Superior temporal gyrus (tissue), 1 donor: ENCODE results near the gene TSPAN16.

Experiments
- DNase-seq: peaks from one replicate; pipeline ENCODE4 v3.0.0-alpha.2; 2016; ENCODE audit errors: extremely low spot score

The TSPAN16 gene

DNA sequence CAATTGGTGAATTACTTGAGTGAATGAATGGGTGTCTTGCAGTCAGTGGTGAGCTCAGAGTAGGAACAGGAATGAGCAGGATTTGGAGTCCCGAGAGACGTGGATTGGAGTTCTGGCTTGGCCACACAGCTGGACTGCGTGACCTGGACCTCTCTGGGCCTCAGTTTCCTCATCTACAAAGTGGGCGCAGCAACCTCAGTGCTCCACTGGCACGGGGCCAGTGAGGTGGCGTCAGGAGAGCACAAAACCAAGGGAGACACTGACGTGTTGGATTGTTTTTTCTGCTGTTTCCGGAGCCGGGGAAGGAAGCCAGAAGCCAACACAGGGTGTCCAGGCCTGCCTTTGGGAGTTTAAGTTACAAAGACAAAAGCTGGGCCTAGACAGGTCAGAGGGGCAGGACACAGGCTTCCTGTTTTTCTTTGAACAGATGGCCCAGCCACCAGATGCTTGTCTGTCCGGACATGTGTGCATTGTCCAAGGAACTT, 27.1 kb upstream of the TSPAN16 start:
- DNase-seq = no peak

DNA sequence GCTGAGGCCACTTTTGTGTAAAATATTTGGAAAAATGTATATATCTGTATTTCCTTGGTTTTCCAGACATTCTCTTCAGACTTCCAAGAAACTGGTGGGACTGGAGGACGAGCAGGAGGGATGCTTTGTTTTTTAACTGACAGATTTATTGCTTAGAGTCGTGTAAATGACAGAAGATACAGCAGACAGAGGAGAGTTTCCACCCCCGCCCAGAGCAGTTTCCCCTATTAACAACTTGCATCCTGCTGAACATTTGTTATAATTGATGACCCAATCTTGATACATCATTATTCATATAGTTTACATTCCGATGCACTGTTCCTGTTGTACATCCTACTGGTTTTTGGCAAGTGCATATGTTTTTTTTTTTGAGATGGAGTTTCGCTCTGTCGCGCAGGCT, 26.6 kb upstream of the TSPAN16 start:
- no peak for DNase-seq

DNA sequence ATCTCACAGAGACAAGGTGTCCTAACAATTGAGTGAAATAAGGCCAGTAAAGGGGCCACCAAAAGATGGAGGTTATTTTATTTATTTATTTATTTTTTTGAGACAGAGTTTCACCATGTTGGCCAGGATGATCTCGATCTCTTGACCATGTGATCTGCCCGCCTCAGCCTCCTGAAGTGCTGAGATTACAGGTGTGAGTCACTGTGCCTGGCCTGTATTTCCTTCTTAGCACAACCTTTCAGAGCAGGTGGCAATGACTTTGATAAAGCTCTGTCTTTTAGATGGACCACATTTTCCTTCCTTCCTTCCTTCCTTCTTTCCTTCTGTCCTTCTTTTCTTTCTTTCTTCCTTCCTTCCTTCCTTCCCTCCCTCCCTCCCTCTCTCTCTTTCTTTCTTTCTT, 22.7 kb upstream of the TSPAN16 start:
- no peak for DNase-seq

DNA sequence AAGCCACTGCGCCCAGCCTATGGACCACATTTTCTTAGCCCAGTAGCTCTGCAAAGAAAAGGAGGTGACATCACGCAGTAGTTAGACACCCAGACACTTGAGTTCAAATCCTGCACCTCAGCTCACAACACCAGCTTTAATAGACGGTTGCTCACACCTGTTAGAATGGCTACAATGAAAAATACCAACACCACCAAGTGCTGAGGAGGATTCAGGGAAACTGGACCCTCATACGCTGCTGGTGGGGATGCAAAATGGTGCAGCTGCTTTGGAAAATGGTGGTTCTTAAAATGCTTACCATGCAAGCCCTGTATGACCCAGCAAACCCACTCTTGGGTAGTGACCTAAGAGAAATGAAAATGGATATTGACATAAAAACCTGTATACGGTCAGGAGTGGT, 22.0 kb upstream of the TSPAN16 start:
- DNase-seq = no peak

DNA sequence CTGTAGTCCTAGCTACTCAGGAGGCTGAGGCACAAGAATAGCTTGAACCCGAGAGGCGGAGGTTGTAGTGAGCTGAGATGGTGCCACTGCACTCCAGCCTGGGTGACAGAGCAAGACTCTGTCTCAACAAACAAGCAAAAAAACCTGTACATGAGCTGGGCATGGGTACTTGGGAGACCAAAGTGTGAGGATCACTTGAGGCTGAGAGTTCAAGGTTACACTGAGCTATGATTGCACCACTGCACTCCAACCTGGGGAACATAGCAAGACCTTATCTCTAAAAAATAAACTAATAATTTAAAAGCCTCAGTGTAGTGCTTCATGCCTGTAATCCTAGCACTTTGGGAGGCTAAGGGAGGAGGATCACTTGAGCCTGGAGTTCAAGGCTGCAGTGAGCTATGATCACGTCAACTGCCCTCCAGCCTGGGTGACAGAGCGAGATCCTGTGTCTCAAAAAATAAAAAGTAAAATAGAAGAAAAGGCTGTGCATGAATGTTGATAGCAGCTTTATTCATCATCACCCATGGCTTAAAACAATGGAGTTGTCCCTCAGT, 21.4 kb upstream of the TSPAN16 start:
- no peak for DNase-seq

DNA sequence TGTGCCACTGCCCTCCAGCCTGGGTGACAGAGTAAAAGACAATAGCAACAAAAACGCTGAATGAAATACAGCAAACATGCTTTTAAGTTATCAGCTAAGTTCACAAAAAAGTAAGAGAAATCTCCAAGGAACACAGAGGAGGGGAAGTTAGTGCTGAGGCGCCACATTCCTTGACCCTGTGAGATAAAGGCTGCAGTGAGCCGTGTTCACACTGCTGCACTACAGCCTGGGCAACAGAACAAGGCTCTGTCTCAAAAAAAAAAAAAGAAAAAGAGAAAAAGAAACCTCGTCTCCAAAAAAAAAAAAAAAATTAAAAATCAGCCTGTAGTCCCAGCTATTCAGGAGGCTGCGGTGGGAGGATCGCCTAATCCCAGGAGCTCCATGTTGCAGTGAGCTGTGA, 17.3 kb upstream of the TSPAN16 start:
- no peak for DNase-seq

DNA sequence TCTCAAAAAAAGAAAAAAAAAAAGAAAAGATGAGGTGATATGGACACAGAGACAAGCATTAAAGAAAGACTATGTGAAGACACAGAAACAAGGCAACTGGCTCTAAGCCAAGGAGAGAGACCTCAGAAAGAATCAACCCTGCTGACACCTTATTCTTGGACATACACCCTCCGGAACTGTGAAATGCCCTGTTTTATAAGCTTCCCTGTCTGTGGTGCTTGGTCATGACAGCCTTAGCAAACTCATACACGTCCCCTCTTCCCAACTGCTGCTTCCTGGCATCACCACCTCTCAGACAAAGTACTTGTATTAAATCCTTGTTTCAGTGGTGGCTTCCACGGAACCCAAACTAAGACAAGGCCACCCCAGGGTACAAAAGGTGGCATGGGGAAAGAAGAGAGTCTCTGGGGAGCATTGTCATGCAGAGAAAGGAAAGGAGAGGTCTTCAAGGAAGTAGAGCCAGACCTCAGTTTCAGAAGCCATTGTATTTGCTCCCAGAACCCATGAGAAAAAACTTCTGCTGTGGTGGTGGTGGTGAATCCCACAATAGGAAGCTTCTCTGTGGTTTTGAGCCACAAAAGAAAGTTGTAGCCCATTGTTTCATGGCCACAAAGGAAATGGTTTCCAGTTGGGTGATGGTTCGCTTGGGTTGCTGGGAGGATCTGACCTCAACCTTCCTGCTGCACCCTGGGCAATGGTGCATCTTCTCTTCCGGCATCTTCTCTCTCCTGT, 16.3 kb upstream of the TSPAN16 start:
- DNase-seq = no peak

DNA sequence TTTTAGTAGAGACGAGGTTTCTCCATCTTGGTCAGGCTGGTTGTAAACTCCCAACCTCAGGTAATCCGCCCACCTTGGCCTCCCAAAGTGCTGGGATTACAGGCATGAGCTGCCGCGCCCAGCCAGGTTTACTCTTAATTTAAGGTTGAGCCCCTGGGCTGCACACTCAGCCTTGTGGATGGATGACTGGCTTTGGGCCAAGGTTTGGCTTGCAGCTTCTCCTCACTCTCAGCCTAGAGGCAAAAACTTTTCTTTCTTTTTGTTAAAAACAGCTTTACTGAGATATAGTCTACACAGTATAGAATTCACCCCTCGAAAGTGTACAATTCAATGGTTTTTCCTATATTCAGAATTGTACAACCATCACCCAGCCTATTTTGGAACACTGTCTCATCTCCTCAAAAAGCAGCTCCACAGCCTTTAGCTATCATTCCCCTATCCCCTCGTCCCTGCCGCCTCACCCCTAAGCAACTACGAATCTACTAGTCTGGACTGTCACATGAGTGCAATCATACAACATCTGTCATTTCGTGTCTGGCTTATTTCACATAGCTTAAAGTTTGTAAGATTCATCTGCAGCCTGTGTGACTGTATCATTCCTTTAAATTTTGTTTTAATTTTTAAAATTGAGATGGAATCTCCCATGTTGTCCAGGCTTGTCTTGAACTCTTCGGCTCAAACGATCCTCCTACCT, 14.5 kb upstream of the TSPAN16 start:
- no peak for DNase-seq

DNA sequence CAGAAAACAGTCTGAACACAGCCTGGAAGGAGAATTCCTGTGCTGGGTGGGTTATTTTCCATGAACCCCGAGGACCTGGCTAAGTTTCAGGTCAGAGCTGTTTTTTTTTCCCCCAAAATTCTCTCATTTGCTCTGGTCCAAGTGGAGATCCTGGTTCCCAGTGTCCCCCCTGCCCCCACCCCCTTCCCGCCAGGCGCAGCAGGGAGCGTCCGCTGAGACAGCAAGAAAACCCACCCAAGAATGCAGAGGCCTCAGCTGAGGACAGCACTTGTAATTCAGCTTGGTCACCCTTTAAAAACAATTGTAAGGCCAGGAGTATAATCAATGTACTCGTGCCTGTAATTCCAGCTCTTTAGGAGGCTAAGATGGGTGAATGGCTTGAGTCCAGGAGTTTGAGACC, 11.4 kb upstream of the TSPAN16 start:
- DNase-seq = no peak

DNA sequence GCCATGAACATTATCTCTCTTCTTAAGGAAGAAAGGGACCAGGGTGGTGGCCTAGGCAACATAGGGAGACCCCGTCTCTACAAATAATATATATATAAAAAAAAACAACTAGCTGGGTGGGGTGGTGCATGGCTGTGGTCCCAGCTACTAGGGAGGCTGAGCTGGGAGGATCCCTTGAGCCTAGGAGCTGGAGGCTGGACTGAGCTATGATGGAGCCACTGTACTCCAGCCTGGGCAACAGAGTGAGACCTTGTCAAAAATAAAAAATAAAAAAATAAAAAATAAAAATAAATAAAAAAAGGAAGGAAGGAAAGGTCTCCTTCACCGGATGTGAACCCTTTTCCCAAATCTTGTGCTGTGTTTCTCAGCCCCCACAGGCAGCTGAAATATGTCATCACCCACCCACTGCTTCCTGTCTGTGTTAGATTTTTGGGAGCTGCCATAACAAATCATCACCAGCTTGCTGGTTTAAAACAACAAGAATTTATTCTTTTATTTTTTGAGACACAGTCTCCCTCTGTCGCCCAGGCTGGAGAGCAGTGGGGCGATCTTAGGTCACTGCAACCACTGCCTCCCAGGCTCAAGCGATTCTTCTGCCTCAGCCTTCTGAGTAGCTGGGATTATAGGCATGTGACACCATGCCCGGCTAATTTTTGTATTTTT, 9.5 kb upstream of the TSPAN16 start:
- DNase-seq = no peak

DNA sequence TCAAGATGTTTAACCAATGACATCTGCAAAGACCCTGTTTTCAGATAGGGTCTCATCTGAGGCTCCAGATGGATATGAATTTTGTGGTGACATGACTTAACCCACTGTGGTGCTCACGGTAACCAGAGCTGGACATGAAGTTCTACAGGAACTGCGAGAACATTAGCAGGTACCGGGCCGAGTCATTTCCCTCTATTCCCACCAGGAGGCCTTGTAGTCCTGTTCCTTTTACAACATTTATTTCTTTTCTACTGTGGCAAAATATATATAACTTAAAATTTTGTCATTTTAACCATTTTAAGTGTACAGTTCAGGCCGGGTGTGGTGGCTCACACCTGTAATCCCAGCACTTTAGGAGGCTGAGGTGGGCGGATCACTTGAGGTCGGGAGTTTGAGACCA, 7.6 kb upstream of the TSPAN16 start:
- no peak for DNase-seq

DNA sequence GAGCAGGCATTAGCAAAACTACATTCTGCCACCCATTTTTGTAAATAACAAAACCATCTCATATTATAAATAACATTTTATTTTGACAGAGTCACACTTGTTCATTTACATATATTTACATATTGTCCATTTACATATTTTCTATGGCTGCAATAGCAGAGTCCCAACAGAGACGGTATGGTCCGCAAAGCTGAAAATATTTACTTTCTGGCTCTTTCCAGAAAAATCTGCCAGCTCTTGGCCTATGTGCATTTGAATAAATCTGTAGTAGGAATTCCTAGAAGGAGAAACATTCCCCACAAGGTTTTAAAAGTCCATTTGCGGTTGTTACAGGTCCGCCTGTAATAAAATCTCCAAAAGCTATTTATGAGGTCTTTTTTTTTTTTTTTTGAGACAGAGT, 5.7 kb upstream of the TSPAN16 start:
- DNase-seq = no peak

DNA sequence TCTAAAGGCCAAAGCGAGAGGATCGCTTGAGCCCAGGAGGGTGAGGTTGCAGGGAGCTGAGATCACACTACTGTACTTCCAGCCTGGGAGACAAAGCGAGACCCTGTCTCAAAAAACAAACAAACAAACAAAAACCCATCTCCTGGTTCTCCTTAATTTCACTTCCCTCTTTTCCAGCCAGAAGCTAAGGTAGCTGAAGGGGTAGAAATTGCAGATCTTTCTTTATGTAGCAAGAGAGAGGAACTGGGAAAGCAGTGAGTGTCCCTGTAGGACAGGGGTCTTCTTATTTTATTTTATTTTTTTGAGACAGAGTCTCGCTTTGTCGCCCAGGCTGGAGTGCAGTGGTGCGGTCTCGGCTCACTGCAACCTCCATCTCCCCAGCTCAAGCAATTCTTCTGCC, 4.5 kb upstream of the TSPAN16 start:
- DNase-seq = no peak

DNA sequence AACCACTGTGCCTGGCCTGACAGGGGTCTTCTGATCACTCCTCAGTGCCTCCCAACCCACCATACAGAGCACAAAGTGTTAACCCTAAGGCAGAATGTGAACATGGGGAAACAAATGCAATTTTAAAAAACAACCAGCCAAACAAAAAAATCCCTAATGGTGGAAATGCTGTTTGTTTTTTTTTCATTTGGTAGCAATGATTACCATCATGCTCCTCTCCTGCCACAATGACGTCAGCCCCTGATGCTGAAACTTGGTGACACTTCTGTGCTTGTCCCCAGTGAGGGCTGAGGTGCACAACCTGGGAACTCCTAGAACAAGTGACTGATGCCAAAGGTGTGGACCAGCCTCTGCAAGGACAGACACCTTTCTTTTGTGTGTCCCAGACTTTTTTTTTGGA, 4.0 kb upstream of the TSPAN16 start:
- no peak for DNase-seq

DNA sequence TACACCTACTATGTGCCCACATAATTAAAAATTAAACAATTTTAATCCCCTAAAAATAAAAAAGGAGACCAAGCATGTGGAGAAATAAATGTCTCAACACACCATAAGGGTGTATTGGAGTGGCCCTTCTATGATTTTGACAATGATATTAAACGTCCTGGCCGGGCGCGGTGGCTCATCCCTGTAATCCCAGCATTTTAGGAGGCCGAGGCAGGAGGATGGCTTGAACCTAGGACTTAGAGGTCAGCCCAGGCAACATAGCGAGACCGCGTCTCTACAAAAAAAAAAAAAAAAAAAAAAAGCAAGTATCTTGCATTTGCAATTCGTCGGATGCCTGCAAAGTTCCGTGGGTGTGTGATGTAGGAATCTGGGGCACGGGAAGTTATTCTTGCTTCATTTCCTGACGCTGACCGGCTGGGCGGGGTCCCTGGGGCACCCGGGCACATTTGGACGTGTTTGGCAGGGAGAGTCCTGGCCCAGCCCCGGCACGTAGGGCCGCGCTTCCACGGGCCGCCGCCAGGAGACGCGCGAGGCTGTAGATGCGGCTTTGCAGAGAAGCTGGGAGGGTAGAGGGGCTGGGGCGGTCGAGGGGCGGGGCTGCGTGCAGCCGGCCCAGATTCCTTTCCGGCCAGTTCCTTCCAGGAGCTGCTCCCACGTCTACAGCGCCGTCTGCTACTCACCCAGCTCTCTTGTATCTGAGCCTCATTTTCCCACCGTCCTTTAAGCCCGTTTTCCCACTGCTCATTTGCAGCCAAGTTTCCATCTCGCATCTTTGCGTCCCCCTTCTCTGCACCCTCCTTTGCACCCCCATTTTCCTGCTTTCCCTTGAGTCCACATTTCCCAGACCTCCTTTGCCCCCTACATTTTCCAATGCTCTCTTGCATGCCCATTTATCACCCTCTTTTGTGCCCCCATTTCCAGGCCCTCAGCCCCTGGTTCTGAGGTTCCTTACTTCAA, 2.2 kb upstream of the TSPAN16 start:
- DNase-seq = peak; percentile 86

DNA sequence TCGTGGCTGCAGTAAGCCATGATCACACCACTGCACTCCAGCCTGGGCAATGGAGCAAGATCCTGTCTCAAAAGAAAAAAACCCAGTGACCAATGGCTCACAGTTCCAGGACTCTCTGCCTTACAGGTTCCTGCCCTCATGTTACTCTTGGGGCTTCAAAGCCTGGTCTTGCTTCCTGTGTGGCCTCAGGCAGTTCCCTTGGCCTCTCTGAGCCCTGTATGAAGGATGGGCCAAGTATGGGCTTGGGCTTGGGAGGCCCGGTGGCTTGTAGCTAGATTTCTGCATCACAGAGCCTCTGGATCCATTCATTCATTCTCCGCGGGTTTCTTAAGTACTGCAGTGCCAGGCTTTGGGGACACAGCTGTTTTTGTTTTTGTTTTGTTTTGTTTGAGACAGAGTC, 780 bp upstream of the TSPAN16 start:
- DNase-seq = no peak

DNA sequence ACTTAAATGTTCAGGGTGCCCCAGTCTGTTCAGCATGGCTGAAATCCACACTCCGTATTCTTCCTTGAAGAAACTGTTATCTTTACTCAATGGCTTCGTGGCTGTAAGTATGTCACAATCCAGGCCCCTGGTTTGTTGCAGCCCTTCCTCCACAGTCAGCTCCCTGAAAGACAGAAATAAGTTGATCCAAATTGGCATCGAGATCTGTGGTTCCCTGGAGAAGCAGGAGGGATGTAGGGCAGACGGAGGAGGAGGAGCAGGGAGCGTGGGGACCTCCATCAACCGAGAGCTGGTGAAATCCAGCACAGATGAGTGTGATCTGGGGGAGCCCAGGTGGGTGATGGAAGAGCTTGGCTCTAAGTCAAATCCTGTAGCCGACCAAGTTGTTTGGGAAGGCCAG, 304 bp downstream of the TSPAN16 start:
- peak; percentile 58 for DNase-seq

DNA sequence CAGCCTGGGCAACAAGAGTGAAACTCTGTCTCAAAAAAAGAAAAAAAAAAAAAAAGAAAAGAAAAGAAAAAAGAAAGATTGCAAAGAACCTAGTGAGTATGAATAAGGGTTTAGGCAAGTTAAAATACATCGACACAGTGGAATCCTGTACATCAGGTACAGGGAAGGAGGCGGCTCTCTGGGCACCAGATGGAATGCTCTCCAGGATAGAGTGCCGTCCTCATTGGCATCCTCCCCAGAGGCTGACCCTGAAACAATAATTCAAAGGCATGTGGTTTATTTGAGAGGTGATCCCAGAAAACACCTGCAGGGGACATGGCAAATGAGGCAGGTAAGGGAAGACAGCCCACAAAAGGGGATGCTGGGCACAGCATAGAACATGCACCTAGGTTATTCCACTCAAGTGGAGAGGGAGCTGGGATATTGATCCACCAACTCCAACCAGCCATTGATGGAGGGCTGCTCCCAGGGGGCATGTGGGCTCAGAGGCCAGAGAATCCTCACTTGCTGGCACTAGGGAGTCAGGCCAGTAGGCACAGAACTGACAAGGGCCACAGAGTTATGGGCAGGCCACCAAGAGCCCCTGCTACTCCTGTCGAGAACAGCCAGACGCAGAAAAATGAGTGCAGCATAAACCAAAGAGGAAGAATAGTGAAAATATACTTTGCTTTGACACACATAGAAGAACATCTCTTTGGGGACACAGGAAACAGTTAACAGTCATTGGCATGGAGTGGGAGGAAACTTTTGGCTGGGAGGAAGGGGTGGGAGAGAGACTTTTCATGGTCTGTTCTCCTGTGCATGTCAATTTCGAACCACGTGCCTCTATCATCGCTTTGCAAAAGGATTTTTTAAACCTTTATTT, 4.2 kb downstream of the TSPAN16 start:
- no peak for DNase-seq

DNA sequence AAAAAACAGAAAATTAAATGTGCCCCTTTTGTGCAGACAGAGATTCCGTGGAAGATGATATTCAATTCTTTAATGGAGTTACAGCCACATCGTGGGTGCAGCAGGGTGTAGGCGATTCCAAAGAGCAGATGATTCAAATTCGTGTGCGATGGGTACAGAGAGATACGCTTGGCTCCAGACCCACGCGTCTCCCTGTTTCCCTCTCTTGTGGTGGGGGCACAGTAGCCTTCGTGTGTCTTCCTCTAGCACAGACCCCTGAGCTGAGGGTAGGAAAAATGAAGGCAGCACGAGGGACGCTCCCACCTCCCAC, 4.8 kb downstream of the TSPAN16 start:
- no peak for DNase-seq

DNA sequence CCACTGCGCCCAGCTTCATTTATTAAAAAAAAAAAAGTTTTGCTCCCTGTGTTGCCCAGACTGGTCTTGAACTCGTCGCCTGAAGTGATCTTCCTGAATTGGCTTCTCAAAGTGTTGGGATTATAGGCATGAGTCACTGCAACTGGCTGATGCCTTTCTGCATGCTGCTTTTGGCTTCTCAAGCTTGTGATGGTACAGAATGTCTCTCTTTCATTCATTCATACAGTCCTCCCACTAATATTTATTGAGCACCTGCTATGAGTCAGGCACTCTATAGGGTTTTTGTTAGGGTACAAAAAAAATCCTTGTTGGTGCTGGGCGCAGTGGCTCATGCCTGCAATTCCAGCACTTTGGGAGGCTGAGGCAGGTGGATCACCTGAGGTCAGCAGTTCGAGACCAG, 9.0 kb downstream of the TSPAN16 start:
- DNase-seq = no peak

DNA sequence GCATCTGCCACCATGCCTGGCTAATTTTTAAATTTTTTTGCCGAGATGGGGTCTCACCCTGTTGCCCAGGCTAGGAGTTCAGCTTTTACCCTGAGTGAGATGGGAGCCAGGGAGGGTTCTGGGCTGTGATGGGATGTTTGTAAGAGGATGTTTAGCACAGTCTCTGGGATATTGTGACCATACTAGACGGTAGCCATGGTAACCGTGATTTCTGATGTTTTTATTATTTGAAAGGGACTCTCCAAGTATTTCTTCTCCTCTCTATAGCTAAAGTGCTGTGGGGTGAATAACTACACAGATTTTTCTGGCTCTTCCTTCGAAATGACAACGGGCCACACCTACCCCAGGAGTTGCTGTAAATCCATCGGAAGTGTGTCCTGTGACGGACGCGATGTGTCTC, 10.4 kb downstream of the TSPAN16 start:
- no peak for DNase-seq
